ENCODE measurements around the gene SF3B2.

DNA sequence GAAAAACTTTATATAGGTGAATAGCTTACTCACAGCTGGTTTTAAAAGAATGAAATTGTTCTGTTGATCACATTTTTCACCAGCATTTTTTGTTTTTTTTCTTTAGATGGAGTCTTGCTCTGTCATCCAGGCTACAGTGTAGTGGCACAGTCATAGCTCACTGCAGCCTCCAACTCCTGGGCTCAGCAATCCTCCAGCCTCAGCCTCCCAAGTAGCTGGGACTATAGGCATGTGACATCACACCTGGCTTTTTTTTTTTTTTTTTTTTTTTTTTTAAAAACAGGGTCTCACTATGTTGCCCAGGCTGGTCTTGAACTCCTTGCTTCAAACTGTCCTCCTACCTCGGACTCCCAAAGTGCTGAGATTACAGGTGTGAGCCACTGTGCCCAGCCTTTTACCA is 21.5 kb downstream of the SF3B2 start:
- TF ChIP-seq CTCF (IDR thresholded peaks at IDR 0.05 in 2 of 3, conservative IDR thresholded peaks at IDR 0.05 in 1 of 3; ENCODE audit: borderline replicate concordance in 1 of 3, insufficient read depth in 1 of 3, low read depth in 2 of 3, low read length in 2 of 3) (no peak), SIN3A (IDR thresholded peaks at IDR 0.05; ENCODE audit: low read depth) (no peak), POLR2A (IDR thresholded peaks at IDR 0.05; ENCODE audit: borderline replicate concordance, extremely low read depth, insufficient read depth, insufficient read length) (no peak), EZH2phosphoT487 (IDR thresholded peaks at IDR 0.05; ENCODE audit: borderline replicate concordance) (no peak), ZNF274 (IDR thresholded peaks at IDR 0.05; ENCODE audit: low read depth, low read length) (no peak), CEBPB (IDR thresholded peaks at IDR 0.05; ENCODE audit: low read depth) (no peak), POLR2AphosphoS5 (IDR thresholded peaks at IDR 0.05; ENCODE audit: low read depth, low read length) (no peak), CBX3 (IDR thresholded peaks at IDR 0.05; ENCODE audit: low read depth) (no peak)
